Measurements from ENCODE around the gene GALNT13. TPM values are rescaled to one million over a fixed set of nuclear protein-coding genes. Genes with fewer than 3 reads are reported as not detected.

GALNT13 gene
- total RNA-seq, 2 experiments from 2014 or later: 0.15 TPM; not detected in 1

- CTCF ChIA-PET: no interaction called here
- POLR2A ChIA-PET: no interaction called here
- no peak for DNase-seq
- no peaks in the 10 kb centered on the region for H3K27me3 Mint-ChIP-seq
- H3K27ac Mint-ChIP-seq: no peak overlapping the region
- no peaks in the 10 kb centered on the region for H3K9me3 Mint-ChIP-seq
- no peaks in the 10 kb centered on the region for H3K36me3 Mint-ChIP-seq (ENCODE audit: low read depth)
- no peaks in the 10 kb centered on the region for H3K4me1 Mint-ChIP-seq
- no peak overlapping the region for H3K4me3 Mint-ChIP-seq
These were observed 357.0 kb downstream of the GALNT13 start for GRCh38 chr2:154228566-154229280.

- H3K36me3 Mint-ChIP-seq (ENCODE audit: low read depth): no peaks in the 10 kb centered on the region
- H3K27ac Mint-ChIP-seq: no peak overlapping the region
- H3K4me1 Mint-ChIP-seq: no peaks in the 10 kb centered on the region
- ChIA-PET CTCF (no interaction called here), POLR2A (no interaction called here)
- no peak overlapping the region for H3K4me3 Mint-ChIP-seq
- no peak for DNase-seq
- no peaks in the 10 kb centered on the region for H3K9me3 Mint-ChIP-seq
- H3K27me3 Mint-ChIP-seq: no peaks in the 10 kb centered on the region
These were observed 358.2 kb downstream of the GALNT13 start for GRCh38 chr2:154229966-154230365.

GRCh38 chr2:154231021-154231420 lies 359.3 kb downstream of the GALNT13 start:
- DNase-seq: no peak
- H3K27me3 Mint-ChIP-seq: no peaks in the 10 kb centered on the region
- no peaks in the 10 kb centered on the region for H3K36me3 Mint-ChIP-seq (ENCODE audit: low read depth)
- H3K4me1 Mint-ChIP-seq: no peaks in the 10 kb centered on the region
- POLR2A ChIA-PET: no interaction called here
- no peak overlapping the region for H3K4me3 Mint-ChIP-seq
- no peak overlapping the region for H3K27ac Mint-ChIP-seq
- H3K9me3 Mint-ChIP-seq: no peaks in the 10 kb centered on the region
- CTCF ChIA-PET: no interaction called here

- no peak overlapping the region for H3K27ac Mint-ChIP-seq
- H3K9me3 Mint-ChIP-seq: no peaks in the 10 kb centered on the region
- no peaks in the 10 kb centered on the region for H3K27me3 Mint-ChIP-seq
- no peaks in the 10 kb centered on the region for H3K36me3 Mint-ChIP-seq (ENCODE audit: low read depth)
- H3K4me1 Mint-ChIP-seq: no peaks in the 10 kb centered on the region
- no peak overlapping the region for H3K4me3 Mint-ChIP-seq
- CTCF ChIA-PET: no interaction called here
- POLR2A ChIA-PET: no interaction called here
- no peak for DNase-seq
These were observed 361.5 kb downstream of the GALNT13 start for GRCh38 chr2:154233231-154233630.

DNA sequence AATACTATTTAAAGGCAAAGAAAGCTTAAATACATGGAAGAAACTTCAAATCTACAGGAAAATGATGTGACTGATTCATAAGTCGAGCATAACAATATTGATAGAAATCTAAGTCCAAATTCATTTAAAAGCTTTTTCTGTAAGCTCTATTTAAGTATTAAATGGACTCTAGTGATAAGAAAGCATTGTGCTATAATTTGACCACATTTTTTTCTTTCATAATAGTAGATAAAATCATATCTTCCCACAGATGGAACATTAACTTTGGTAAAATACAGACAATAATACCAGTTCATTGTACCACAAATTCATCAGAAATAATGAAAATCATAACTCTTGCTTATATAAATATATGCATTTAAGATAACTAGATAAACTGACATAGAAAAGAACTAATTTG lies 366.5 kb downstream of the GALNT13 start:
- CTCF ChIA-PET: no interaction called here
- Mint-ChIP-seq H3K27me3 (no peaks in the 10 kb centered on the region), H3K27ac (no peak overlapping the region), H3K4me1 (no peaks in the 10 kb centered on the region), H3K36me3 (ENCODE audit: low read depth) (no peaks in the 10 kb centered on the region), H3K4me3 (no peak overlapping the region), H3K9me3 (no peaks in the 10 kb centered on the region)
- DNase-seq: no peak
- POLR2A ChIA-PET: no interaction called here

GRCh38 chr2:154240316-154240715 lies 368.6 kb downstream of the GALNT13 start:
- Mint-ChIP-seq H3K4me1 (no peaks in the 10 kb centered on the region), H3K9me3 (no peaks in the 10 kb centered on the region), H3K4me3 (no peak overlapping the region), H3K27ac (no peak overlapping the region), H3K27me3 (no peaks in the 10 kb centered on the region), H3K36me3 (ENCODE audit: low read depth) (no peaks in the 10 kb centered on the region)
- ChIA-PET CTCF (no interaction called here), POLR2A (no interaction called here)
- DNase-seq: no peak

GRCh38 chr2:154240921-154241379 lies 369.2 kb downstream of the GALNT13 start:
- no peak for DNase-seq
- H3K36me3 Mint-ChIP-seq (ENCODE audit: low read depth): no peaks in the 10 kb centered on the region
- no peaks in the 10 kb centered on the region for H3K9me3 Mint-ChIP-seq
- H3K4me3 Mint-ChIP-seq: no peak overlapping the region
- POLR2A ChIA-PET: no interaction called here
- no peak overlapping the region for H3K27ac Mint-ChIP-seq
- H3K4me1 Mint-ChIP-seq: no peaks in the 10 kb centered on the region
- H3K27me3 Mint-ChIP-seq: no peaks in the 10 kb centered on the region
- CTCF ChIA-PET: no interaction called here

DNA sequence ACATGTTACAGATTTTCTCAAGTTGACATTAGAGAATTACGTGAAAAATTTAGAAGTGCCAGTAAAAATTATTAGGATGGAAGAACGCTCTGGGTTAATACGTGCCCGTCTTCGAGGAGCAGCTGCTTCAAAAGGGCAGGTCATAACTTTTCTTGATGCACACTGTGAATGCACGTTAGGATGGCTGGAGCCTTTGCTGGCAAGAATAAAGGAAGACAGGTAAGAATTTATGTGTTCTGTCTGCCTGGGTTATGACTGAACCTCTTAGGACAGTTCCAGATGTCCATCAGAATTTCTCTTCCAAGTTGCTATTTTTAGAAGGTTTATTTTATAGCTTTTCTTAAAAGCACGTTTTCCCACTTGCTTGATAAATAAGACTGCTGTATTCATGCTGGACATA lies 371.0 kb downstream of the GALNT13 start:
- no peaks in the 10 kb centered on the region for H3K4me1 Mint-ChIP-seq
- no peak overlapping the region for H3K4me3 Mint-ChIP-seq
- POLR2A ChIA-PET: no interaction called here
- no peaks in the 10 kb centered on the region for H3K36me3 Mint-ChIP-seq (ENCODE audit: low read depth)
- DNase-seq: no peak
- CTCF ChIA-PET: no interaction called here
- H3K27me3 Mint-ChIP-seq: no peaks in the 10 kb centered on the region
- no peaks in the 10 kb centered on the region for H3K9me3 Mint-ChIP-seq
- H3K27ac Mint-ChIP-seq: no peak overlapping the region

- Mint-ChIP-seq H3K9me3 (no peaks in the 10 kb centered on the region), H3K27me3 (no peaks in the 10 kb centered on the region), H3K4me3 (no peak overlapping the region), H3K36me3 (ENCODE audit: low read depth) (no peaks in the 10 kb centered on the region), H3K4me1 (no peaks in the 10 kb centered on the region), H3K27ac (no peak overlapping the region)
- POLR2A ChIA-PET: no interaction called here
- CTCF ChIA-PET: no interaction called here
- DNase-seq: no peak
These were observed 372.0 kb downstream of the GALNT13 start for GRCh38 chr2:154243685-154244084.

DNA sequence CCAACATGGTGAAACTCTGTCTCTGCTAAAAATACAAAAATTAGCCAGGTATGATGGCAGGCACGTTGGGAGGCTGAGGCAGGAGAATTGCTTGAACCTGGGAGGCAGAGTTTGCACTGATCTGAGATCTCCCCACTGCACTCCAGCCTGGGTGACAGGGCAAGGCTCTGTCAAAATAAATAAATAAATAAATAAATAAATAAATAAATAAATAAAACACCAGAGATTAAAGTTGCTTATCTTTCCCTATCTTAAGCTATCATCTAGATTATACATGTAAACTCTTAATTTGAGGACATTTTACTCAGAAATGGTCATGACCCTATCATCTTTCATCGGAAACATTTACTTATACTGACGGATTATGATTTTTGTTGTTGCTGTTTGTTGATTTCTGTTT lies 373.2 kb downstream of the GALNT13 start:
- Mint-ChIP-seq H3K9me3 (no peaks in the 10 kb centered on the region), H3K27ac (no peak overlapping the region), H3K4me1 (no peaks in the 10 kb centered on the region), H3K36me3 (ENCODE audit: low read depth) (no peaks in the 10 kb centered on the region), H3K4me3 (no peak overlapping the region), H3K27me3 (no peaks in the 10 kb centered on the region)
- CTCF ChIA-PET: no interaction called here
- DNase-seq: no peak
- POLR2A ChIA-PET: no interaction called here

GRCh38 chr2:154247503-154247902 lies 375.8 kb downstream of the GALNT13 start:
- no peaks in the 10 kb centered on the region for H3K9me3 Mint-ChIP-seq
- POLR2A ChIA-PET: no interaction called here
- H3K36me3 Mint-ChIP-seq (ENCODE audit: low read depth): no peaks in the 10 kb centered on the region
- CTCF ChIA-PET: no interaction called here
- no peaks in the 10 kb centered on the region for H3K27me3 Mint-ChIP-seq
- H3K27ac Mint-ChIP-seq: no peak overlapping the region
- DNase-seq: no peak
- no peaks in the 10 kb centered on the region for H3K4me1 Mint-ChIP-seq
- no peak overlapping the region for H3K4me3 Mint-ChIP-seq

DNA sequence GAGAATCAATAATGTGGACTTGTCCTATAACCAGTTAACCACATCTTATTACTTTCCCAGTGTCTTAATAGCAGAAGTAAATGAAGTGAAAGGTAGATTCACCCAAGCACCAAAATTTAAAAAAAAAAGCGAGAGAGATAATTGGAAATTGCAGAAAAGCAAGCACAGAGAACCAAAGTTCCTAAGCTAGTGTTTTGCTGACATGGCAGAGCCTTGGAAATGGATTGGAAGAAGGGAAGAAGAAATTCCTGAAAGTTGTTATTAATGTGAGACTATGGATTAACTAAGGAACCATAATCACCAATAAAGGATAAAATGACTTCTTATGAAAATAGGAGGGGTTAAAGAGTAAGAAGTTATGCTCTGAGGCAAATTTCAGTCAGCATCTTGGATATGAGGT lies 384.4 kb downstream of the GALNT13 start:
- Mint-ChIP-seq H3K27ac (no peak overlapping the region), H3K27me3 (no peaks in the 10 kb centered on the region), H3K4me3 (no peak overlapping the region), H3K36me3 (ENCODE audit: low read depth) (no peaks in the 10 kb centered on the region), H3K4me1 (no peaks in the 10 kb centered on the region), H3K9me3 (no peaks in the 10 kb centered on the region)
- no peak for DNase-seq
- CTCF ChIA-PET: no interaction called here
- POLR2A ChIA-PET: no interaction called here

- Mint-ChIP-seq H3K4me1 (no peaks in the 10 kb centered on the region), H3K9me3 (no peaks in the 10 kb centered on the region), H3K4me3 (no peak overlapping the region), H3K27me3 (no peaks in the 10 kb centered on the region), H3K27ac (no peak overlapping the region), H3K36me3 (ENCODE audit: low read depth) (no peaks in the 10 kb centered on the region)
- POLR2A ChIA-PET: no interaction called here
- DNase-seq: no peak
- CTCF ChIA-PET: no interaction called here
These were observed 387.3 kb downstream of the GALNT13 start for GRCh38 chr2:154259030-154259429.

DNA sequence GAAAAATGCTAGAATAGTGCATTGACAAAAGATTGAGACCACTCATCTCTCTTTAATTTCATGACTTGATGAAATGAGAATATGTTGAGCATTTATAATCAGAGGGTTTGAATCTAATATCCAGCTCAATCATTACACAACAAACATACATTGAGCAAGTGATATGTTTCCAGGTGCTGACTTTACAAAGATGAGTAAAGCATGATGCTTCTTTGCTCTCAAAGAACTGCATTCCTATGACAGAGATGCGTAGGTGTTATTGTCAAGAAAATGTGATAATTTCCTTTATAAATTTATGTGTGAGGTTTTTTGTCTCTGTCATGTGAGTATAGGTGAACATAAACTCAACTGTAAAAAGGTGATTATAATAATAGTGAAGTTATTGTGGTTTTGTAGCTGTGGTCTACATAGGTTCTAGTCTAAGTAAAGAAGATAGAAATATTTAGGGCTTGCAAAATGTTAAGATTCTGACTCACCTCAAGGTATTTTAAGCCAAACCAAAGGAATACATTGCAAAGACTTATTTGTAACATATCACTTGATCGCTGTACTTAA lies 389.8 kb downstream of the GALNT13 start:
- ChIA-PET CTCF (no interaction called here), POLR2A (no interaction called here)
- H3K4me1 Mint-ChIP-seq: no peaks in the 10 kb centered on the region
- H3K9me3 Mint-ChIP-seq: no peaks in the 10 kb centered on the region
- H3K27me3 Mint-ChIP-seq: no peaks in the 10 kb centered on the region
- no peaks in the 10 kb centered on the region for H3K36me3 Mint-ChIP-seq (ENCODE audit: low read depth)
- H3K4me3 Mint-ChIP-seq: no peak overlapping the region
- no peak overlapping the region for H3K27ac Mint-ChIP-seq
- DNase-seq: no peak
